Measurements from ENCODE around the gene FAM204A. TPM values are rescaled to one million over a fixed set of nuclear protein-coding genes. Genes with fewer than 3 reads are reported as not detected.

Gene FAM204A
- polyA plus RNA-seq, 3 donors: 24.6 to 191 (median 139) TPM

GRCh38 chr10:118309911-118310310 lies 32.2 kb downstream of the FAM204A start:
- Histone ChIP-seq H2AFZ (ENCODE audit: insufficient read depth, low read depth, low read length, poor library complexity, severe bottlenecking) (no peak overlapping the region), H3K27ac (ENCODE audit: low read depth in 1 of 2, low read length in 2 of 2) (no peak overlapping the region), H3K4me2 (replicated peaks; ENCODE audit: extremely low read depth, low read length, poor library complexity, severe bottlenecking) (no peak overlapping the region), H3K9ac (ENCODE audit: insufficient read depth, low read length, poor library complexity, severe bottlenecking) (no peak overlapping the region), H3K4me1 (ENCODE audit: control insufficient read depth in 1 of 2, insufficient read depth in 2 of 2, low read length in 2 of 2) (no peaks in the 10 kb centered on the region), H3K36me3 (replicated peaks in 1 of 2; ENCODE audit: control insufficient read depth in 1 of 2, insufficient read depth in 2 of 2, low read length in 2 of 2) (peaks cover 93 to 98% of the 10 kb centered on the region in 2 donors), H3K79me2 (ENCODE audit: insufficient read depth, low read length) (no peaks in the 10 kb centered on the region), H3K9me3 (replicated peaks in 1 of 2; ENCODE audit: control insufficient read depth in 1 of 2, insufficient read depth in 1 of 2, low read length in 2 of 2) (no peaks in the 10 kb centered on the region), H3K27me3 (ENCODE audit: control insufficient read depth in 2 of 2, insufficient read depth in 2 of 2, low read length in 2 of 2) (no peaks in the 10 kb centered on the region), H3K4me3 (replicated peaks in 1 of 3; ENCODE audit: low read depth in 2 of 3, low read length in 3 of 3) (no peak overlapping the region), H4K20me1 (ENCODE audit: insufficient read depth, low read length) (no peaks in the 10 kb centered on the region)
- Mint-ChIP-seq H3K4me3 (no peak overlapping the region), H3K4me1 (no peaks in the 10 kb centered on the region), H3K9me3 (no peaks in the 10 kb centered on the region), H3K36me3 (peaks cover 81 to 88% of the 10 kb centered on the region in 2 donors), H3K27ac (no peak overlapping the region), H3K27me3 (ENCODE audit: low read depth in 3 of 3) (no peaks in the 10 kb centered on the region)
- intact Hi-C loops (cut with micrococcal nuclease): no loop called here
- DNase-seq: no peak
- no CpG with 5 or more reads among the region's 2 CpGs for WGBS (ENCODE audit: insufficient coverage)
- TF ChIP-seq CTCF (IDR thresholded peaks at IDR 0.05): no peak

DNA sequence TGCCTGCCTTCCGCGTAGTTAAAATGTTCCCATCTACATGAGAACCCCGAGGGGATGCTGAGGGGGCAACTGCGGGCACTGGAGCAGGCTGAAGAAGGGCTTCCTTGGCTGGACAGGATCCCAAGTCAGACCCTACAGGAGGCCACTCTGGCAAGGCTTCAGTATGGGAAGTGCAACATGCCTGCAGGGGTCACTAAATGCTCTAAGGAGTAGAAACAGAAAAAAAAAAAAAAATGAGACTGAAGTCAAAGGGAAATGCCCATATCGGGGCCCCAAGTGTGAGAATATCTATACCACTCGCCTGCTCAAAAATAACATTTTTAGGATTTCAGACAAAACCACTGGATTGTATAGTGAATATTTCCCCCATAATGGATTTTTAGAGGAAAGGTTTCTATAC lies 33.5 kb downstream of the FAM204A start:
- Mint-ChIP-seq H3K9me3 (no peaks in the 10 kb centered on the region), H3K27me3 (ENCODE audit: low read depth in 3 of 3) (no peaks in the 10 kb centered on the region), H3K4me1 (no peaks in the 10 kb centered on the region), H3K4me3 (no peak overlapping the region), H3K36me3 (peaks cover 88 to 90% of the 10 kb centered on the region in 2 donors), H3K27ac (no peak overlapping the region)
- intact Hi-C loops (cut with micrococcal nuclease): no loop called here
- 95% methylated on average over 4 of the region's 6 CpGs for WGBS (ENCODE audit: insufficient coverage)
- DNase-seq: no peak
- no peak overlapping the region for H3K27ac ChIP-seq (ENCODE audit: low read depth in 1 of 2, low read length in 2 of 2)
- H3K4me1 ChIP-seq (ENCODE audit: control insufficient read depth in 1 of 2, insufficient read depth in 2 of 2, low read length in 2 of 2): no peaks in the 10 kb centered on the region
- H3K9ac ChIP-seq (ENCODE audit: insufficient read depth, low read length, poor library complexity, severe bottlenecking): no peak overlapping the region
- H3K79me2 ChIP-seq (ENCODE audit: insufficient read depth, low read length): no peaks in the 10 kb centered on the region
- H3K4me2 ChIP-seq (replicated peaks; ENCODE audit: extremely low read depth, low read length, poor library complexity, severe bottlenecking): no peak overlapping the region
- no peak overlapping the region for H3K4me3 ChIP-seq (replicated peaks in 1 of 3; ENCODE audit: low read depth in 2 of 3, low read length in 3 of 3)
- no peak for TF ChIP-seq CTCF (IDR thresholded peaks at IDR 0.05)
- no peak overlapping the region for H2AFZ ChIP-seq (ENCODE audit: insufficient read depth, low read depth, low read length, poor library complexity, severe bottlenecking)
- H3K36me3 ChIP-seq (replicated peaks in 1 of 2; ENCODE audit: control insufficient read depth in 1 of 2, insufficient read depth in 2 of 2, low read length in 2 of 2): peaks cover 86 to 94% of the 10 kb centered on the region in 2 donors
- H3K9me3 ChIP-seq (replicated peaks in 1 of 2; ENCODE audit: control insufficient read depth in 1 of 2, insufficient read depth in 1 of 2, low read length in 2 of 2): no peaks in the 10 kb centered on the region
- H4K20me1 ChIP-seq (ENCODE audit: insufficient read depth, low read length): no peaks in the 10 kb centered on the region
- H3K27me3 ChIP-seq (ENCODE audit: control insufficient read depth in 2 of 2, insufficient read depth in 2 of 2, low read length in 2 of 2): no peaks in the 10 kb centered on the region

Data from CD14-positive monocyte (primary cell).